Measurements from ENCODE around the gene GFOD1. TPM values are rescaled to one million over a fixed set of nuclear protein-coding genes. Genes with fewer than 3 reads are reported as not detected.

GFOD1 gene
- total RNA-seq, 1 experiment from 2014 or later: 0.68 TPM

GRCh38 chr6:13395272-13396237 is 91.8 kb downstream of the GFOD1 start:
- CTCF ChIA-PET: no interaction called here
- POLR2A ChIA-PET (ENCODE audit: unreplicated experiment): interaction anchor here (0.7 kb wide), 1 partner anchor 22 kb away, joined by 5 read pairs; no protein-coding TSS in a partner anchor
- peak; percentile 47 to 80 for DNase-seq

GRCh38 chr6:13392462-13392861 is 94.9 kb downstream of the GFOD1 start:
- Histone ChIP-seq H3K4me2 (no peak overlapping the region), H3K27me3 (ENCODE audit: insufficient read depth, low read depth) (no peaks in the 10 kb centered on the region), H3K27ac (no peak overlapping the region), H3K79me2 (ENCODE audit: low read depth) (peaks cover 4% of the 10 kb centered on the region; the same call in 1 of the 2 replicates), H4K20me1 (ENCODE audit: insufficient read depth) (no peaks in the 10 kb centered on the region), H3K9me3 (ENCODE audit: insufficient read depth, low read depth) (no peaks in the 10 kb centered on the region; the same call in 1 of the 2 replicates), H3K4me3 (no peak overlapping the region), H3K4me1 (replicated peaks; ENCODE audit: insufficient read depth) (peaks cover 29% of the 10 kb centered on the region), H3K9me2 (ENCODE audit: insufficient read depth) (no peaks in the 10 kb centered on the region), H3F3A (ENCODE audit: insufficient read depth, low read depth) (peaks cover 12% of the 10 kb centered on the region; the same call in 1 of the 2 replicates), H2AFZ (no peak overlapping the region), H3K36me3 (ENCODE audit: low read depth) (no peaks in the 10 kb centered on the region)
- no peak for TF ChIP-seq EZH2 (IDR thresholded peaks at IDR 0.05; ENCODE audit: low read depth)
- ChIA-PET POLR2A (ENCODE audit: unreplicated experiment) (no interaction called here), CTCF (interaction anchor here (0.6 kb wide), 1 partner anchor 19 kb away, joined by 5 read pairs; no protein-coding TSS in a partner anchor)
- intact Hi-C loops (cut with micrococcal nuclease; ENCODE audit: unreplicated experiment): no loop called here
- no peak for DNase-seq
- BruUV-seq (replicated peaks): no TSS peak

More at GRCh38 chr6:13395272-13396237, 91.8 kb downstream of the GFOD1 start:
- Histone ChIP-seq H3K79me2 (ENCODE audit: low read depth) (peaks cover 4% of the 10 kb centered on the region), H3K36me3 (ENCODE audit: low read depth) (no peaks in the 10 kb centered on the region), H3K27me3 (ENCODE audit: insufficient read depth, low read depth) (no peaks in the 10 kb centered on the region), H3K4me2 (peak overlapping the region; percentile 23), H3K27ac (peak overlapping the region; percentile 70), H3K4me3 (no peak overlapping the region), H4K20me1 (ENCODE audit: insufficient read depth) (no peaks in the 10 kb centered on the region), H3F3A (ENCODE audit: insufficient read depth, low read depth) (peaks cover 27% of the 10 kb centered on the region; the same call in 1 of the 2 replicates), H3K9me3 (ENCODE audit: insufficient read depth, low read depth) (no peaks in the 10 kb centered on the region), H2AFZ (peak overlapping the region; percentile 53; the same call in 1 of the 2 replicates), H3K9me2 (ENCODE audit: insufficient read depth) (no peaks in the 10 kb centered on the region), H3K4me1 (replicated peaks; ENCODE audit: insufficient read depth) (peaks cover 49% of the 10 kb centered on the region)
- TF ChIP-seq CTCF (conservative IDR thresholded peaks at IDR 0.05): no peak
- TF ChIP-seq EZH2 (IDR thresholded peaks at IDR 0.05; ENCODE audit: low read depth): no peak
- no TSS peak for BruUV-seq (replicated peaks)
- intact Hi-C loops (cut with micrococcal nuclease; ENCODE audit: unreplicated experiment): no loop called here

DNA sequence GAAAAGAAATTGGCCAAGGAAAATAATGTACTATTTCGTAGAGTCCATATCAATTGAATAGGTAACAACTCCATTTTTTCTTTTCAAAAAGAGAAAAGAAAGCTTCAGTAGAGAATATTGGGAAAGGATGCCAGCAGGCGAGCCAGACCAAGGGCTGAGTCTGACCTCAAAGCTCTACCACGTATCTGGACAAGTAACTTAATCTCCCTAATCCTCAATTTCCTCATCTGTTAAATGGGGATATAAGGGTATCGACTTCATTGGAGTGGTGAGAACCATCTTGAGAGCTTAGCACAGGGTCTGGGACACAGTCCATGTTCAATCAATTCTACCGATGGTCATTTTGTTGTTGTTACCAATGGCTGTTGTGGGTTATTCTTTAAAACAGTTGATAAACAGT is 95.9 kb downstream of the GFOD1 start:
- H3K9me2 ChIP-seq (ENCODE audit: insufficient read depth): no peaks in the 10 kb centered on the region
- ChIA-PET CTCF (interaction anchor here (0.6 kb wide), 1 partner anchor 8 kb away, joined by 4 read pairs; no protein-coding TSS in a partner anchor), POLR2A (ENCODE audit: unreplicated experiment) (no interaction called here)
- no peaks in the 10 kb centered on the region for H3K27me3 ChIP-seq (ENCODE audit: insufficient read depth, low read depth)
- peaks cover 8% of the 10 kb centered on the region; the same call in 1 of the 2 replicates for H3F3A ChIP-seq (ENCODE audit: insufficient read depth, low read depth)
- no peaks in the 10 kb centered on the region for H3K36me3 ChIP-seq (ENCODE audit: low read depth)
- DNase-seq: no peak
- H3K4me3 ChIP-seq: no peak overlapping the region
- intact Hi-C loops (cut with micrococcal nuclease; ENCODE audit: unreplicated experiment): no loop called here
- no TSS peak for BruUV-seq (replicated peaks)
- TF ChIP-seq CTCF (conservative IDR thresholded peaks at IDR 0.05) (no peak), EZH2 (IDR thresholded peaks at IDR 0.05; ENCODE audit: low read depth) (no peak)
- no peaks in the 10 kb centered on the region; the same call in 1 of the 2 replicates for H3K9me3 ChIP-seq (ENCODE audit: insufficient read depth, low read depth)
- H3K4me2 ChIP-seq: no peak overlapping the region
- H3K27ac ChIP-seq: no peak overlapping the region
- H4K20me1 ChIP-seq (ENCODE audit: insufficient read depth): no peaks in the 10 kb centered on the region
- peaks cover 20% of the 10 kb centered on the region for H3K4me1 ChIP-seq (replicated peaks; ENCODE audit: insufficient read depth)
- H3K79me2 ChIP-seq (ENCODE audit: low read depth): peaks cover 4% of the 10 kb centered on the region; the same call in 1 of the 2 replicates
- no peak overlapping the region for H2AFZ ChIP-seq
